B cell (primary cell): Measurements from ENCODE around the gene FAF1. TPM values are rescaled to one million over a fixed set of nuclear protein-coding genes. Genes with fewer than 3 reads are reported as not detected.

Experiments
- ATAC-seq: fragments of 200-7000 bp; cut with Tn5 transposase; one replicate; pipeline ENCODE4 v1.10.0; 2021; ENCODE audit warnings: low read depth, mild to moderate bottlenecking, moderate number of reproducible peaks, moderate library complexity
- CTCF ChIA-PET: fragments of 350-600 bp; sonication (Branson Sonifier 250); formaldehyde crosslinking; loops from one replicate; lab custom pipeline; 2021; ENCODE audit warnings: antibody characterized with exemption, inconsistent platforms; lab: Charles Lee
- POLR2A ChIA-PET: fragments of 350-600 bp; sonication (Branson Sonifier 250); formaldehyde crosslinking; loops from one replicate; lab custom pipeline; 2021; ENCODE audit warnings: antibody characterized with exemption; lab: Charles Lee
- DNase-seq: peaks from one replicate; pipeline ENCODE4 v3.0.0; 2013
- H2AFZ ChIP-seq: 2 replicates; pipeline ENCODE4 v1.6.1; 2012; ENCODE audit warnings: mild to moderate bottlenecking, low read depth, low read length; ENCODE audit not compliant: insufficient read depth, poor library complexity, severe bottlenecking
- H3K27ac ChIP-seq, 2 donors: 1 replicate in 1 of 2; 2 replicates in 1 of 2; pipeline ENCODE4 v1.5.1; 2012 to 2013; ENCODE audit warnings: low read length in 2 of 2, mild to moderate bottlenecking in 2 of 2, moderate library complexity in 1 of 2
- H3K27me3 ChIP-seq, 4 experiments: fragments of 200-600 bp in 1 of 4; sonication (generic) in 1 of 4; replicated peaks in 1 of 4; 1 replicate in 2 of 4; 2 replicates in 2 of 4; pipeline versions ENCODE4 v1.6.1 to v1.7.0; 2013 to 2016; ENCODE audit warnings: low read length in 3 of 4, mild to moderate bottlenecking in 2 of 4, mixed read lengths in 1 of 4, moderate library complexity in 1 of 4; ENCODE audit not compliant: insufficient read depth in 4 of 4, control insufficient read depth in 3 of 4; ENCODE audit errors: control extremely low read depth in 1 of 4
- H3K36me3 ChIP-seq, 2 experiments: replicated peaks in 1 of 2; 1 replicate in 1 of 2; 2 replicates in 1 of 2; pipeline versions ENCODE4 v1.6.1 to v1.7.1; 2013; ENCODE audit warnings: low read length in 1 of 2; ENCODE audit not compliant: insufficient read depth in 2 of 2, control insufficient read depth in 1 of 2; ENCODE audit errors: control extremely low read depth in 1 of 2, extremely low read depth in 1 of 2
- H3K4me1 ChIP-seq, 2 donors: fragments of 200-600 bp in 1 of 2; sonication (generic) in 1 of 2; 1 replicate in 1 of 2; 2 replicates in 1 of 2; pipeline versions ENCODE4 v1.5.1 to v1.6.1; 2013 to 2017; ENCODE audit warnings: low read length in 2 of 2; ENCODE audit not compliant: control insufficient read depth in 2 of 2, insufficient read depth in 2 of 2
- H3K4me2 ChIP-seq: replicated peaks from 2 replicates; pipeline ENCODE3; 2012; ENCODE audit warnings: mild to moderate bottlenecking, low read depth, low read length; ENCODE audit not compliant: poor library complexity, severe bottlenecking
- H3K4me3 ChIP-seq, 5 experiments: fragments of 200-600 bp in 1 of 5; sonication (generic) in 1 of 5; 1 replicate in 3 of 5; 2 replicates in 2 of 5; pipeline versions ENCODE4 v1.5.1 to v1.7.0; 2011 to 2016; ENCODE audit warnings: low read length in 4 of 5, mild to moderate bottlenecking in 4 of 5, low read depth in 2 of 5, control low read depth in 1 of 5, moderate library complexity in 1 of 5; ENCODE audit not compliant: insufficient read depth in 1 of 5; ENCODE audit errors: control extremely low read depth in 1 of 5, extremely low read depth in 1 of 5
- H3K79me2 ChIP-seq: fragments of 200-600 bp; sonication (generic); one replicate; pipeline ENCODE4 v1.6.0; 2016; ENCODE audit warnings: low read length; ENCODE audit not compliant: control insufficient read depth, insufficient read depth
- H3K9ac ChIP-seq: fragments of 200-600 bp; sonication (generic); 2 replicates; pipeline ENCODE4 v1.6.1; 2017; ENCODE audit warnings: mild to moderate bottlenecking, low read length, moderate library complexity
- H3K9me3 ChIP-seq, 3 donors: one replicate each; pipeline versions ENCODE4 v1.6.1 to v1.7.1; 2013; ENCODE audit warnings: low read length in 2 of 3; ENCODE audit not compliant: control insufficient read depth in 2 of 3, insufficient read depth in 1 of 3; ENCODE audit errors: control extremely low read depth in 1 of 3
- H4K20me1 ChIP-seq: 2 replicates; pipeline ENCODE4 v1.6.0; 2012; ENCODE audit warnings: mild to moderate bottlenecking, low read length; ENCODE audit not compliant: insufficient read depth, control insufficient read depth, poor library complexity, severe bottlenecking
- H3K27ac Mint-ChIP-seq: one replicate; pipeline ENCODE4 v1.8.0; 2021; ENCODE audit warnings: mixed read lengths
- H3K27me3 Mint-ChIP-seq: one replicate; pipeline ENCODE4 v1.8.0; 2021; ENCODE audit warnings: mixed read lengths
- H3K4me1 Mint-ChIP-seq: one replicate; pipeline ENCODE4 v1.8.0; 2021; ENCODE audit warnings: mixed read lengths
- H3K4me3 Mint-ChIP-seq: one replicate; pipeline ENCODE4 v1.8.0; 2021; ENCODE audit warnings: mixed read lengths
- H3K9me3 Mint-ChIP-seq: one replicate; pipeline ENCODE4 v1.8.0; 2022; ENCODE audit warnings: mixed read lengths; ENCODE audit not compliant: insufficient read depth
- EZH2 ChIP-seq: IDR thresholded peaks from 2 replicates; pipeline ENCODE4 v1.6.1; 2012; ENCODE audit warnings: borderline replicate concordance, low read depth, mild to moderate bottlenecking, moderate library complexity, low read length; ENCODE audit not compliant: insufficient read depth, poor library complexity, severe bottlenecking
- WGBS: methylation state at CpG from one replicate; pipeline ENCODE4 v1.1.5; 2013; ENCODE audit warnings: missing lambda C conversion rate; ENCODE audit not compliant: insufficient coverage; 5-methylcytosine and 5-hydroxymethylcytosine counted together
- intact Hi-C: fragments of 100-400 bp; cut with micrococcal nuclease; formaldehyde crosslinking; loops from one replicate; pipeline ENCODE4 v1.10.0; 2022
- polyA plus RNA-seq: library from polyadenylated mRNA; depleted of rRNA; stranded (reverse); fragments of >200 nt; gene quantifications from 2 replicates; pipeline ENCODE4 v1.2.3, GENCODE V29; 2012
- total RNA-seq, 2 donors: library from RNA; stranded (reverse); fragments of 120-200 nt in 1 of 2; gene quantifications; 1 replicate in 1 of 2; 2 replicates in 1 of 2; pipeline versions ENCODE4 v1.2.3 to v1.2.4, GENCODE V29; 2013 to 2022
- TF ChIP-seq, protein P1 (sequence below): fragments of 200-600 bp; IDR thresholded peaks from one replicate; pipeline ENCODE4 v1.8.0; 2022; ENCODE audit warnings: antibody characterized with exemption, mild to moderate bottlenecking

FAF1 gene
- total and polyA plus RNA-seq, 2 donors (not counting 1 experiment from before 2014, with no cell fraction given) = 10.1 to 58.4 TPM

DNA sequence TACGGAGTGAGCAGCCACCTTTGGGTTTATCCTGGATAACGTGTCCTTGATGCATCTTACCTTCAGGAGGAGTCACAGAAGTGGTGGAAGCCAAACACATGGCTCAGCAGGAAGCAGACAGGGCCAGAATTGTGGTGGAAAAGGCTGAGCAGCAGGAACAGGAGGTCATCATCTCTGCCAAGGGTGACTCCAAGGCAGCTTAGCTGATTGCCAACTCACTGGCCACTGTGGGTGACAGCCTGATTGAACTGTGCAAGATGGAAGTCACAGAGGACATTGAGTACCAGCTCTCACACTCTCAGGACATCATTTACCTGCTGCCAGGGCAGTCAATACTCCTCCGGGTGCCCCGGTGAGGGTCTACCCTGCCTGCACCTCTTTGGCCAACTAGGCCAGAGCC lies 179.3 kb downstream of the FAF1 start:
- no peak overlapping the region for H3K4me3 Mint-ChIP-seq
- peaks cover 8 to 10% of the 10 kb centered on the region in 2 donors for H3K4me1 ChIP-seq
- WGBS = 100% methylated on average over 2 of the region's 4 CpGs
- H3K27ac Mint-ChIP-seq = peak overlapping the region; percentile 38
- peak overlapping the region in 1 of 2 donors; percentile 31 for H3K27ac ChIP-seq
- H3K4me1 Mint-ChIP-seq = peaks cover 22% of the 10 kb centered on the region
- H4K20me1 ChIP-seq = no peaks in the 10 kb centered on the region
- no peak overlapping the region for H3K4me3 ChIP-seq
- no peaks in the 10 kb centered on the region for H3K36me3 ChIP-seq
- H3K9me3 Mint-ChIP-seq = no peaks in the 10 kb centered on the region
- TF ChIP-seq, protein P1, sequence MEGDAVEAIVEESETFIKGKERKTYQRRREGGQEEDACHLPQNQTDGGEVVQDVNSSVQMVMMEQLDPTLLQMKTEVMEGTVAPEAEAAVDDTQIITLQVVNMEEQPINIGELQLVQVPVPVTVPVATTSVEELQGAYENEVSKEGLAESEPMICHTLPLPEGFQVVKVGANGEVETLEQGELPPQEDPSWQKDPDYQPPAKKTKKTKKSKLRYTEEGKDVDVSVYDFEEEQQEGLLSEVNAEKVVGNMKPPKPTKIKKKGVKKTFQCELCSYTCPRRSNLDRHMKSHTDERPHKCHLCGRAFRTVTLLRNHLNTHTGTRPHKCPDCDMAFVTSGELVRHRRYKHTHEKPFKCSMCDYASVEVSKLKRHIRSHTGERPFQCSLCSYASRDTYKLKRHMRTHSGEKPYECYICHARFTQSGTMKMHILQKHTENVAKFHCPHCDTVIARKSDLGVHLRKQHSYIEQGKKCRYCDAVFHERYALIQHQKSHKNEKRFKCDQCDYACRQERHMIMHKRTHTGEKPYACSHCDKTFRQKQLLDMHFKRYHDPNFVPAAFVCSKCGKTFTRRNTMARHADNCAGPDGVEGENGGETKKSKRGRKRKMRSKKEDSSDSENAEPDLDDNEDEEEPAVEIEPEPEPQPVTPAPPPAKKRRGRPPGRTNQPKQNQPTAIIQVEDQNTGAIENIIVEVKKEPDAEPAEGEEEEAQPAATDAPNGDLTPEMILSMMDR = no peak
- no peak for TF ChIP-seq EZH2
- no peak overlapping the region for H3K9ac ChIP-seq
- DNase-seq = no peak
- no peak overlapping the region for H2AFZ ChIP-seq
- ChIA-PET POLR2A (no interaction called here), CTCF (interaction anchor here (8.1 kb wide), 1 partner anchor 410 kb away, joined by 225 read pairs; no protein-coding TSS in a partner anchor)
- no peak for ATAC-seq
- H3K79me2 ChIP-seq = no peaks in the 10 kb centered on the region
- no peaks in the 10 kb centered on the region for H3K27me3 ChIP-seq
- intact Hi-C loops = no loop called here
- H3K27me3 Mint-ChIP-seq = no peaks in the 10 kb centered on the region
- H3K9me3 ChIP-seq = no peaks in the 10 kb centered on the region
- no peak overlapping the region for H3K4me2 ChIP-seq

DNA sequence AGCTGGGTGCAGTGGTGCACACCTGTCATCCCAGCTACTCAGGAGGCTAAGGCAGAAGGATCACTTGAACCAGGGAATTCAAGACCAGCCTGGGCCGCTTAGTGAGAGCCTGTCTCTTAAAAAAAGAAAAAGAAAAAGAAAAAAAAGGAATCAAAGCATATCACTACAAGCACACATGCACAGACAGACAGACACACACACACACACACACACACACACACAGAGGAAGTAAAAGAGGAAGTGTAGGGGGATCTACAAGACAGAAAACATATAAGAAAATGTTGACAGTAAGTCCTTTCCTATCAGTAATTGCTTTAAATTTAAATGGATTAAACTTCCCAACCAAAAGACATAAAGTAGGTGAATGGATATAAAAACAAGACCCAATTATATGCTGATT lies 180.3 kb downstream of the FAF1 start:
- DNase-seq (peak; percentile 60), ATAC-seq (no peak)
- intact Hi-C loops = no loop called here
- POLR2A ChIA-PET = no interaction called here
- no peaks in the 10 kb centered on the region for H3K27me3 Mint-ChIP-seq
- CTCF ChIA-PET = interaction anchor here (8.1 kb wide), 1 partner anchor 411 kb away, joined by 225 read pairs; no protein-coding TSS in a partner anchor
- WGBS = no CpG with 5 or more reads among the region's 1 CpG
- no peak overlapping the region for H3K4me3 Mint-ChIP-seq
- no peaks in the 10 kb centered on the region for H3K36me3 ChIP-seq
- H2AFZ ChIP-seq = no peak overlapping the region
- no peaks in the 10 kb centered on the region for H4K20me1 ChIP-seq
- no peak for TF ChIP-seq EZH2
- TF ChIP-seq, protein P1 = no peak
- H3K79me2 ChIP-seq = no peaks in the 10 kb centered on the region
- peak overlapping the region in 1 of 2 donors; percentile 31 for H3K27ac ChIP-seq
- H3K9ac ChIP-seq = no peak overlapping the region
- no peak overlapping the region for H3K4me3 ChIP-seq
- H3K9me3 ChIP-seq = no peaks in the 10 kb centered on the region
- peaks cover 22% of the 10 kb centered on the region for H3K4me1 Mint-ChIP-seq
- H3K27ac Mint-ChIP-seq = peak overlapping the region; percentile 38
- H3K27me3 ChIP-seq = no peaks in the 10 kb centered on the region
- peaks cover 8 to 10% of the 10 kb centered on the region in 2 donors for H3K4me1 ChIP-seq
- H3K4me2 ChIP-seq = peak overlapping the region; percentile 5
- H3K9me3 Mint-ChIP-seq = no peaks in the 10 kb centered on the region
